ENCODE results near the gene SELENOV.

DNA sequence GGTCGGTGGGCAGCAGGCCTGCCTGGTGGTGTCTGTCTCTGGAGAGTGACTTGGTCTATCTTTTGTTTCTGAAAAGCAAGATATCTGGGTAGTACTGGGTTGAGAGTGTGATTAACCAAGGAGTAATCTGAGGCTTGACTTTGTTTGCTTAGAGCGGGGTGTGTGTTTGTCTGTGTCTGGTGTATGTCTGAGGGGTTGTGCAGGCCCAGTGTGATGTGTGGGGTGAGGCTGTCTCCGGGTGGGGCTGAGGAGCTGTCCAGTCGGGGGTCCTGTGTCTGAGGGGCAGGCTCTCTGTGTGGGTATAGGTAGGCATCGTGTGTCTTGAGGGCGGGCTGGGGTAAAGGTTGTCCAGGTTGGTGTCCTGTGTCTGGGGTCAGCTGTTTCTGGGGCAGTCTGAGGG, 45.4 kb upstream of the SELENOV start:
- TF ChIP-seq CTCF (IDR thresholded peaks at IDR 0.05): no peak
- no peak for TF ChIP-seq EZH2 (IDR thresholded peaks at IDR 0.05)
